ENCODE measurements around the gene PRSS33.

DNA sequence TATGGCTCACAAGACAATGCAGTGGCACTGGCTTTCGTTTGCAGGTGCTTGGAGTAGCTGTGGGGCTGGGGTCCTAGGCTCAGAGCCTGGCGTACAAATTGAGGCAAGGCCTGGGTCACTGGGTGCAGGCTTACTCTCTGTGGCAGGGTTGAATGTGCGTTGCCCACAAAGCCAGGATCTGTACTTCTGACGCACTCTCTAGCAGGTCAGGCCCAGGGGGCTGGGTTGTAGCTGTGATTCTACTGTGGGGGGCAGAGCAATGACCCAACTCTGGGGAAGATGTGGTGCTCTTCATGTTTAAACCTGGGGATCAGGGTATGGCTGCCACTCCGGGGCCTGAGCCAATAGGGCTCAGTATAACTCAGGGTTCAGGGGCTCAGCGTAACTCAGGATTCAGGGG lies 23.3 kb upstream of the PRSS33 start:
- TF ChIP-seq, protein P1, sequence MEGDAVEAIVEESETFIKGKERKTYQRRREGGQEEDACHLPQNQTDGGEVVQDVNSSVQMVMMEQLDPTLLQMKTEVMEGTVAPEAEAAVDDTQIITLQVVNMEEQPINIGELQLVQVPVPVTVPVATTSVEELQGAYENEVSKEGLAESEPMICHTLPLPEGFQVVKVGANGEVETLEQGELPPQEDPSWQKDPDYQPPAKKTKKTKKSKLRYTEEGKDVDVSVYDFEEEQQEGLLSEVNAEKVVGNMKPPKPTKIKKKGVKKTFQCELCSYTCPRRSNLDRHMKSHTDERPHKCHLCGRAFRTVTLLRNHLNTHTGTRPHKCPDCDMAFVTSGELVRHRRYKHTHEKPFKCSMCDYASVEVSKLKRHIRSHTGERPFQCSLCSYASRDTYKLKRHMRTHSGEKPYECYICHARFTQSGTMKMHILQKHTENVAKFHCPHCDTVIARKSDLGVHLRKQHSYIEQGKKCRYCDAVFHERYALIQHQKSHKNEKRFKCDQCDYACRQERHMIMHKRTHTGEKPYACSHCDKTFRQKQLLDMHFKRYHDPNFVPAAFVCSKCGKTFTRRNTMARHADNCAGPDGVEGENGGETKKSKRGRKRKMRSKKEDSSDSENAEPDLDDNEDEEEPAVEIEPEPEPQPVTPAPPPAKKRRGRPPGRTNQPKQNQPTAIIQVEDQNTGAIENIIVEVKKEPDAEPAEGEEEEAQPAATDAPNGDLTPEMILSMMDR (IDR thresholded peaks at IDR 0.05): no peak
- no peak for TF ChIP-seq RAD21 (IDR thresholded peaks at IDR 0.05; ENCODE audit: low read length)
- no peak for TF ChIP-seq MEF2A (IDR thresholded peaks at IDR 0.05; ENCODE audit: borderline replicate concordance, low read depth)

Measured in SK-N-SH (cell line).